IMR-90 (cell line): Measurements from ENCODE around the gene ST6GAL2. TPM values are rescaled to one million over a fixed set of nuclear protein-coding genes. Genes with fewer than 3 reads are reported as not detected.

Experiments
- ATAC-seq: fragments of 200-7000 bp; cut with Tn5 transposase; 2 replicates; pipeline ENCODE4 v1.9.1; 2020; ENCODE audit warnings: low read depth, mild to moderate bottlenecking, moderate library complexity
- BruUV-seq: library from RNA; stranded (reverse); fragments of 400-500 nt; replicated peaks from 2 replicates; lab custom pipeline; 2021; lab: Mats Ljungman, UMichigan
- CTCF ChIA-PET: fragments of 300-600 bp; formaldehyde crosslinking; extraction: SDS; loops from one replicate; lab custom pipeline; 2021; ENCODE audit warnings: antibody characterized with exemption; lab: Yijun Ruan, JAX
- POLR2A ChIA-PET: fragments of 300-600 bp; sonication (Branson Sonifier 250); formaldehyde crosslinking; loops from one replicate; lab custom pipeline; 2022; ENCODE audit warnings: antibody characterized with exemption; ENCODE audit not compliant: unreplicated experiment; lab: Charles Lee
- DNase-seq: peaks from one replicate; pipeline ENCODE4 v3.0.0; 2013
- H2AFZ ChIP-seq: replicated peaks from 2 replicates; pipeline ENCODE3; 2013; ENCODE audit warnings: low read length, mild to moderate bottlenecking; ENCODE audit not compliant: poor library complexity
- H2AK5ac ChIP-seq: 2 replicates; pipeline ENCODE4 v1.6.1; 2013; ENCODE audit warnings: low read depth, low read length, inconsistent platforms
- H2AK9ac ChIP-seq: replicated peaks from 2 replicates; pipeline ENCODE3; 2013; ENCODE audit warnings: mild to moderate bottlenecking, low read depth, low read length, moderate library complexity; ENCODE audit not compliant: poor library complexity
- H2BK120ac ChIP-seq: 2 replicates; pipeline ENCODE4 v1.6.1; 2013; ENCODE audit warnings: low read depth, low read length, inconsistent platforms
- H2BK15ac ChIP-seq: 3 replicates; pipeline ENCODE4 v1.6.1; 2013; ENCODE audit warnings: low read depth, low read length, inconsistent platforms
- H2BK20ac ChIP-seq: 2 replicates; pipeline ENCODE4 v1.6.1; 2013; ENCODE audit warnings: low read depth, mild to moderate bottlenecking, inconsistent platforms, low read length, moderate library complexity
- H2BK5ac ChIP-seq: 2 replicates; pipeline ENCODE4 v1.6.1; 2013; ENCODE audit warnings: mild to moderate bottlenecking, low read depth, low read length, inconsistent platforms; ENCODE audit not compliant: poor library complexity, severe bottlenecking
- H3K14ac ChIP-seq: replicated peaks from 2 replicates; pipeline ENCODE4 v1.6.1; 2013; ENCODE audit warnings: low read depth, low read length, inconsistent platforms
- H3K18ac ChIP-seq: 2 replicates; pipeline ENCODE4 v1.6.1; 2013; ENCODE audit warnings: low read depth, low read length, control low read depth
- H3K23ac ChIP-seq: 2 replicates; pipeline ENCODE4 v1.6.1; 2013; ENCODE audit warnings: low read depth, low read length, inconsistent platforms
- H3K27ac ChIP-seq: 2 replicates; pipeline ENCODE4 v1.5.1; 2013; ENCODE audit warnings: mild to moderate bottlenecking, control low read depth, low read length; ENCODE audit not compliant: insufficient read depth
- H3K27me3 ChIP-seq: 2 replicates; pipeline ENCODE4 v1.6.1; 2013; ENCODE audit warnings: low read length; ENCODE audit not compliant: control insufficient read depth, insufficient read depth
- H3K36me3 ChIP-seq: 2 replicates; pipeline ENCODE4 v1.6.1; 2013; ENCODE audit warnings: low read length, mixed read lengths; ENCODE audit not compliant: control insufficient read depth, insufficient read depth
- H3K4ac ChIP-seq: 2 replicates; pipeline ENCODE4 v1.6.1; 2013; ENCODE audit warnings: low read depth, low read length, inconsistent platforms
- H3K4me1 ChIP-seq: 2 replicates; pipeline ENCODE4 v1.6.1; 2013; ENCODE audit warnings: low read length, mixed read lengths; ENCODE audit not compliant: control insufficient read depth, insufficient read depth
- H3K4me2 ChIP-seq: 2 replicates; pipeline ENCODE4 v1.6.1; 2013; ENCODE audit warnings: low read depth, mild to moderate bottlenecking, control low read depth, low read length, moderate library complexity
- H3K4me3 ChIP-seq: 2 replicates; pipeline ENCODE4 v1.5.1; 2013; ENCODE audit warnings: low read depth, mild to moderate bottlenecking, control low read depth, low read length, moderate library complexity; ENCODE audit not compliant: insufficient read depth
- H3K56ac ChIP-seq: 2 replicates; pipeline ENCODE4 v1.6.1; 2013; ENCODE audit warnings: low read length, inconsistent platforms; ENCODE audit not compliant: insufficient read depth; ENCODE audit errors: extremely low read depth
- H3K79me1 ChIP-seq, 2 experiments: 2 replicates each; pipeline ENCODE4 v1.6.1; 2013; ENCODE audit warnings: low read length in 2 of 2, inconsistent platforms in 1 of 2, low read depth in 1 of 2
- H3K9ac ChIP-seq: 2 replicates; pipeline ENCODE4 v1.6.1; 2013; ENCODE audit warnings: low read depth, low read length, control low read depth
- H3K9me1 ChIP-seq: 2 replicates; pipeline ENCODE4 v1.6.1; 2013; ENCODE audit warnings: low read length, inconsistent platforms; ENCODE audit not compliant: insufficient read depth
- H3K9me3 ChIP-seq: 2 replicates; pipeline ENCODE4 v1.6.1; 2013; ENCODE audit warnings: low read length; ENCODE audit not compliant: control insufficient read depth, insufficient read depth
- H4K20me1 ChIP-seq: 2 replicates; pipeline ENCODE4 v1.6.1; 2013; ENCODE audit warnings: low read length, inconsistent platforms; ENCODE audit not compliant: insufficient read depth
- H4K5ac ChIP-seq: 2 replicates; pipeline ENCODE4 v1.6.1; 2013; ENCODE audit warnings: mild to moderate bottlenecking, low read depth, low read length, control low read depth
- H4K8ac ChIP-seq, 2 experiments: 2 replicates each; pipeline ENCODE4 v1.6.1; 2013; ENCODE audit warnings: low read depth in 2 of 2, low read length in 2 of 2, control low read depth in 1 of 2, inconsistent platforms in 1 of 2
- H4K91ac ChIP-seq: 2 replicates; pipeline ENCODE4 v1.6.1; 2013; ENCODE audit warnings: low read depth, low read length, inconsistent platforms; ENCODE audit not compliant: insufficient read depth
- USF2 ChIP-seq: fragments of 150-350 bp; IDR thresholded peaks from 2 replicates; pipeline ENCODE4 v1.6.1; 2017; ENCODE audit warnings: mild to moderate bottlenecking, antibody characterized with exemption, low read length, low read depth
- WGBS, 2 experiments: methylation state at CpG; one replicate each; pipeline versions ENCODE4 v1.1.5 to v1.1.7; 2013; ENCODE audit warnings: missing lambda C conversion rate in 2 of 2; ENCODE audit not compliant: insufficient read length in 1 of 2; ENCODE audit errors: extremely low coverage in 2 of 2; 5-methylcytosine and 5-hydroxymethylcytosine counted together
- dilution Hi-C: fragments of 300-500 bp; cut with HindIII; formaldehyde crosslinking; loops from one replicate; pipeline ENCODE4 v1.14.3; 2018; ENCODE audit warnings: low sequenced_read_pairs; ENCODE audit not compliant: unreplicated experiment
- in situ Hi-C: fragments of 300-500 bp; cut with MboI; formaldehyde crosslinking; loops from 3 replicates; pipeline ENCODE4 v1.14.3; 2019; ENCODE audit warnings: low sequenced_read_pairs, inconsistent platforms, mixed read lengths
- intact Hi-C: fragments of 100-400 bp; cut with micrococcal nuclease; formaldehyde crosslinking; loops from 2 replicates; pipeline ENCODE4 v1.10.0; 2022
- polyA plus RNA-seq, 3 experiments: library from polyadenylated mRNA; depleted of rRNA; stranded (reverse); fragments of >200 nt; gene quantifications; 2 replicates each; pipeline ENCODE4 v1.2.3, GENCODE V29; 2012; ENCODE audit warnings: low replicate concordance in 1 of 3
- total RNA-seq: library from RNA; depleted of rRNA; stranded (reverse); fragments of >200 nt; gene quantifications from 2 replicates; pipeline ENCODE4 v1.2.3, GENCODE V29; 2012

ST6GAL2 gene
- total and polyA plus RNA-seq, 2 of the 4 experiments (the other 2 are of a cell fraction) = not detected

- H2BK20ac ChIP-seq = no peak overlapping the region
- H3K9ac ChIP-seq = no peak overlapping the region
- H3K4ac ChIP-seq = no peak overlapping the region
- H2BK120ac ChIP-seq = no peak overlapping the region
- dilution Hi-C loops (no loop called here), intact Hi-C loops (no loop called here), in situ Hi-C loops (no loop called here)
- no peak overlapping the region for H3K23ac ChIP-seq
- no TSS peak for BruUV-seq
- no peak overlapping the region for H3K14ac ChIP-seq
- H3K27ac ChIP-seq = no peak overlapping the region
- H3K36me3 ChIP-seq = no peaks in the 10 kb centered on the region
- no peak overlapping the region for H3K4me2 ChIP-seq
- WGBS, 2 experiments = no CpG with 5 or more reads among the region's 6 CpGs
- no peak overlapping the region for H2BK15ac ChIP-seq
- no peak overlapping the region for H4K8ac ChIP-seq
- no peak overlapping the region for H3K56ac ChIP-seq
- no peaks in the 10 kb centered on the region for H3K4me1 ChIP-seq
- no peaks in the 10 kb centered on the region for H3K9me1 ChIP-seq
- no peaks in the 10 kb centered on the region for H3K27me3 ChIP-seq
- POLR2A ChIA-PET = no interaction called here
- TF ChIP-seq USF2 = no peak
- H4K5ac ChIP-seq = no peak overlapping the region
- DNase-seq (no peak), ATAC-seq (no peak)
- no peak overlapping the region for H2AK9ac ChIP-seq
- H3K18ac ChIP-seq = no peak overlapping the region
- H2AFZ ChIP-seq = no peak overlapping the region
- H3K9me3 ChIP-seq = peaks cover 5% of the 10 kb centered on the region; the same call in 1 of the 2 replicates
- H4K91ac ChIP-seq = no peak overlapping the region
- H3K4me3 ChIP-seq = no peak overlapping the region
- H2AK5ac ChIP-seq = no peak overlapping the region
- no peak overlapping the region for H2BK5ac ChIP-seq
- no peaks in the 10 kb centered on the region for H4K20me1 ChIP-seq
- CTCF ChIA-PET = no interaction called here
- H3K79me1 ChIP-seq = no peaks in the 10 kb centered on the region
These were observed 54.0 kb downstream of the ST6GAL2 start for GRCh38 chr2:106831816-106832569.
